ENCODE data around the gene BMX. TPM values are rescaled to one million over a fixed set of nuclear protein-coding genes. Genes with fewer than 3 reads are reported as not detected.
A peak's percentile ranks its signal among the peaks of the same experiment; 100 is the strongest.

Gene BMX
- polyA plus RNA-seq, 4 donors: 1.4 to 8.6 (median 5.5) TPM

- Histone ChIP-seq H3K27me3 (ENCODE audit: control insufficient read depth in 3 of 3, insufficient read depth in 3 of 3, low read length in 3 of 3) (no peaks in the 10 kb centered on the region), H3K4me1 (ENCODE audit: control insufficient read depth in 3 of 3, insufficient read depth in 2 of 3, low read depth in 1 of 3, low read length in 2 of 3) (peaks cover 0 to 7% (median 0%) of the 10 kb centered on the region in 3 donors), H3K4me3 (ENCODE audit: low read depth in 1 of 3, low read length in 3 of 3) (no peak overlapping the region), H3K9me3 (ENCODE audit: control insufficient read depth in 2 of 2, insufficient read depth in 1 of 2, low read depth in 1 of 2, low read length in 1 of 2) (no peaks in the 10 kb centered on the region), H3K27ac (ENCODE audit: low read depth in 1 of 3, low read length in 2 of 3) (no peak overlapping the region), H3K36me3 (ENCODE audit: control insufficient read depth in 3 of 3, insufficient read depth in 2 of 3, low read depth in 1 of 3, low read length in 3 of 3) (no peaks in the 10 kb centered on the region)
- no peak for DNase-seq
- WGBS, 3 donors: 39 to 43% (median 41%) methylated on average over 4 of the region's 4 CpGs
- no peak for FAIRE-seq
Measured at GRCh38 chrX:15496824-15497223, 3.8 kb upstream of the BMX start.

- Histone ChIP-seq H3K27ac (ENCODE audit: low read depth in 1 of 3, low read length in 2 of 3) (no peak overlapping the region), H3K9me3 (ENCODE audit: control insufficient read depth in 2 of 2, insufficient read depth in 1 of 2, low read depth in 1 of 2, low read length in 1 of 2) (no peaks in the 10 kb centered on the region), H3K4me3 (ENCODE audit: low read depth in 1 of 3, low read length in 3 of 3) (no peak overlapping the region), H3K27me3 (ENCODE audit: control insufficient read depth in 3 of 3, insufficient read depth in 3 of 3, low read length in 3 of 3) (no peaks in the 10 kb centered on the region), H3K36me3 (ENCODE audit: control insufficient read depth in 3 of 3, insufficient read depth in 2 of 3, low read depth in 1 of 3, low read length in 3 of 3) (no peaks in the 10 kb centered on the region), H3K4me1 (ENCODE audit: control insufficient read depth in 3 of 3, insufficient read depth in 2 of 3, low read depth in 1 of 3, low read length in 2 of 3) (peaks cover 0 to 4% (median 0%) of the 10 kb centered on the region in 3 donors)
- DNase-seq: peak; percentile 52 to 57
- FAIRE-seq: no peak
- WGBS, 3 donors: 0 to 7% (median 1%) methylated on average over 4 of the region's 4 CpGs
Measured at GRCh38 chrX:15497865-15498264, 2.7 kb upstream of the BMX start.

GRCh38 chrX:15498741-15499140, 1.9 kb upstream of the BMX start:
- Histone ChIP-seq H3K9me3 (ENCODE audit: control insufficient read depth in 2 of 2, insufficient read depth in 1 of 2, low read depth in 1 of 2, low read length in 1 of 2) (no peaks in the 10 kb centered on the region), H3K4me1 (ENCODE audit: control insufficient read depth in 3 of 3, insufficient read depth in 2 of 3, low read depth in 1 of 3, low read length in 2 of 3) (peaks cover 0 to under 1% (median 0%) of the 10 kb centered on the region in 3 donors), H3K27me3 (ENCODE audit: control insufficient read depth in 3 of 3, insufficient read depth in 3 of 3, low read length in 3 of 3) (no peaks in the 10 kb centered on the region), H3K27ac (ENCODE audit: low read depth in 1 of 3, low read length in 2 of 3) (no peak overlapping the region), H3K36me3 (ENCODE audit: control insufficient read depth in 3 of 3, insufficient read depth in 2 of 3, low read depth in 1 of 3, low read length in 3 of 3) (no peaks in the 10 kb centered on the region), H3K4me3 (ENCODE audit: low read depth in 1 of 3, low read length in 3 of 3) (no peak overlapping the region)
- DNase-seq: no peak
- FAIRE-seq: no peak
- 64 to 75% (median 70%) methylated on average over 2 of the region's 2 CpGs for WGBS, 3 donors

- Histone ChIP-seq H3K27me3 (ENCODE audit: control insufficient read depth in 3 of 3, insufficient read depth in 3 of 3, low read length in 3 of 3) (no peaks in the 10 kb centered on the region), H3K27ac (ENCODE audit: low read depth in 1 of 3, low read length in 2 of 3) (peak overlapping the region in 1 of 3 donors; percentile 31), H3K9me3 (ENCODE audit: control insufficient read depth in 2 of 2, insufficient read depth in 1 of 2, low read depth in 1 of 2, low read length in 1 of 2) (no peaks in the 10 kb centered on the region), H3K4me3 (ENCODE audit: low read depth in 1 of 3, low read length in 3 of 3) (no peak overlapping the region), H3K36me3 (ENCODE audit: control insufficient read depth in 3 of 3, insufficient read depth in 2 of 3, low read depth in 1 of 3, low read length in 3 of 3) (no peaks in the 10 kb centered on the region), H3K4me1 (ENCODE audit: control insufficient read depth in 3 of 3, insufficient read depth in 2 of 3, low read depth in 1 of 3, low read length in 2 of 3) (no peaks in the 10 kb centered on the region)
- FAIRE-seq (no peak), DNase-seq (no peak)
- WGBS, 3 donors: 72 to 85% (median 74%) methylated on average over 3 of the region's 3 CpGs
Measured at GRCh38 chrX:15499976-15500375, 631 bp upstream of the BMX start.

- Histone ChIP-seq H3K9me3 (ENCODE audit: control insufficient read depth in 2 of 2, insufficient read depth in 1 of 2, low read depth in 1 of 2, low read length in 1 of 2) (no peaks in the 10 kb centered on the region), H3K4me1 (ENCODE audit: control insufficient read depth in 3 of 3, insufficient read depth in 2 of 3, low read depth in 1 of 3, low read length in 2 of 3) (no peaks in the 10 kb centered on the region), H3K27me3 (ENCODE audit: control insufficient read depth in 3 of 3, insufficient read depth in 3 of 3, low read length in 3 of 3) (no peaks in the 10 kb centered on the region), H3K36me3 (ENCODE audit: control insufficient read depth in 3 of 3, insufficient read depth in 2 of 3, low read depth in 1 of 3, low read length in 3 of 3) (no peaks in the 10 kb centered on the region), H3K4me3 (ENCODE audit: low read depth in 1 of 3, low read length in 3 of 3) (no peak overlapping the region), H3K27ac (ENCODE audit: low read depth in 1 of 3, low read length in 2 of 3) (no peak overlapping the region)
- 90 to 94% (median 94%) methylated on average over 9 of the region's 9 CpGs for WGBS, 3 donors
- DNase-seq (no peak), FAIRE-seq (no peak)
Measured at GRCh38 chrX:15501506-15501905, 899 bp downstream of the BMX start.

GRCh38 chrX:15504661-15505060, 4.1 kb downstream of the BMX start:
- H3K4me3 ChIP-seq (ENCODE audit: low read depth in 1 of 3, low read length in 3 of 3): no peak overlapping the region
- H3K27me3 ChIP-seq (ENCODE audit: control insufficient read depth in 3 of 3, insufficient read depth in 3 of 3, low read length in 3 of 3): no peaks in the 10 kb centered on the region
- no peaks in the 10 kb centered on the region for H3K9me3 ChIP-seq (ENCODE audit: control insufficient read depth in 2 of 2, insufficient read depth in 1 of 2, low read depth in 1 of 2, low read length in 1 of 2)
- no peaks in the 10 kb centered on the region for H3K36me3 ChIP-seq (ENCODE audit: control insufficient read depth in 3 of 3, insufficient read depth in 2 of 3, low read depth in 1 of 3, low read length in 3 of 3)
- no peak for DNase-seq
- H3K4me1 ChIP-seq (ENCODE audit: control insufficient read depth in 3 of 3, insufficient read depth in 2 of 3, low read depth in 1 of 3, low read length in 2 of 3): no peaks in the 10 kb centered on the region
- H3K27ac ChIP-seq (ENCODE audit: low read depth in 1 of 3, low read length in 2 of 3): no peak overlapping the region
- WGBS, 3 donors: 79 to 94% (median 86%) methylated on average over 1 of the region's 1 CpG
- no peak for FAIRE-seq

GRCh38 chrX:15505101-15505500, 4.5 kb downstream of the BMX start:
- no peak overlapping the region for H3K27ac ChIP-seq (ENCODE audit: low read depth in 1 of 3, low read length in 2 of 3)
- FAIRE-seq (no peak), DNase-seq (no peak)
- no peaks in the 10 kb centered on the region for H3K9me3 ChIP-seq (ENCODE audit: control insufficient read depth in 2 of 2, insufficient read depth in 1 of 2, low read depth in 1 of 2, low read length in 1 of 2)
- no peaks in the 10 kb centered on the region for H3K27me3 ChIP-seq (ENCODE audit: control insufficient read depth in 3 of 3, insufficient read depth in 3 of 3, low read length in 3 of 3)
- 71 to 88% (median 76%) methylated on average over 3 of the region's 3 CpGs for WGBS, 3 donors
- no peaks in the 10 kb centered on the region for H3K36me3 ChIP-seq (ENCODE audit: control insufficient read depth in 3 of 3, insufficient read depth in 2 of 3, low read depth in 1 of 3, low read length in 3 of 3)
- H3K4me3 ChIP-seq (ENCODE audit: low read depth in 1 of 3, low read length in 3 of 3): no peak overlapping the region
- H3K4me1 ChIP-seq (ENCODE audit: control insufficient read depth in 3 of 3, insufficient read depth in 2 of 3, low read depth in 1 of 3, low read length in 2 of 3): no peaks in the 10 kb centered on the region

GRCh38 chrX:15507005-15507404, 6.4 kb downstream of the BMX start:
- H3K4me1 ChIP-seq (ENCODE audit: control insufficient read depth in 3 of 3, insufficient read depth in 2 of 3, low read depth in 1 of 3, low read length in 2 of 3): no peaks in the 10 kb centered on the region
- H3K36me3 ChIP-seq (ENCODE audit: control insufficient read depth in 3 of 3, insufficient read depth in 2 of 3, low read depth in 1 of 3, low read length in 3 of 3): no peaks in the 10 kb centered on the region
- H3K27me3 ChIP-seq (ENCODE audit: control insufficient read depth in 3 of 3, insufficient read depth in 3 of 3, low read length in 3 of 3): no peaks in the 10 kb centered on the region
- WGBS, 3 donors: 85 to 97% (median 93%) methylated on average over 5 of the region's 5 CpGs
- FAIRE-seq (no peak), DNase-seq (no peak)
- no peaks in the 10 kb centered on the region for H3K9me3 ChIP-seq (ENCODE audit: control insufficient read depth in 2 of 2, insufficient read depth in 1 of 2, low read depth in 1 of 2, low read length in 1 of 2)
- no peak overlapping the region for H3K4me3 ChIP-seq (ENCODE audit: low read depth in 1 of 3, low read length in 3 of 3)
- no peak overlapping the region for H3K27ac ChIP-seq (ENCODE audit: low read depth in 1 of 3, low read length in 2 of 3)

GRCh38 chrX:15509845-15510244, 9.2 kb downstream of the BMX start:
- FAIRE-seq: no peak

More at GRCh38 chrX:15509845-15510244, 9.2 kb downstream of the BMX start:
- Histone ChIP-seq H3K36me3 (ENCODE audit: control insufficient read depth in 3 of 3, insufficient read depth in 2 of 3, low read depth in 1 of 3, low read length in 3 of 3) (no peaks in the 10 kb centered on the region), H3K9me3 (ENCODE audit: control insufficient read depth in 2 of 2, insufficient read depth in 1 of 2, low read depth in 1 of 2, low read length in 1 of 2) (no peaks in the 10 kb centered on the region), H3K4me3 (ENCODE audit: low read depth in 1 of 3, low read length in 3 of 3) (no peak overlapping the region), H3K27me3 (ENCODE audit: control insufficient read depth in 3 of 3, insufficient read depth in 3 of 3, low read length in 3 of 3) (no peaks in the 10 kb centered on the region), H3K4me1 (ENCODE audit: control insufficient read depth in 3 of 3, insufficient read depth in 2 of 3, low read depth in 1 of 3, low read length in 2 of 3) (no peaks in the 10 kb centered on the region), H3K27ac (ENCODE audit: low read depth in 1 of 3, low read length in 2 of 3) (no peak overlapping the region)
- DNase-seq: no peak
